Endothelial cell of umbilical vein (primary cell): ENCODE results near the gene ENGASE. TPM values are rescaled to one million over a fixed set of nuclear protein-coding genes. Genes with fewer than 3 reads are reported as not detected.

ENCODE experiments used
- BruUV-seq: library from RNA; stranded (reverse); fragments of 400-500 nt; replicated peaks from 2 replicates; lab custom pipeline; 2021; lab: Mats Ljungman, UMichigan
- CTCF ChIA-PET: fragments of 300-600, 350-600 bp; sonication (Branson Sonifier 250); formaldehyde crosslinking; loops from one replicate; lab custom pipeline; 2021; ENCODE audit warnings: antibody characterized with exemption, inconsistent platforms; lab: Charles Lee
- POLR2A ChIA-PET: fragments of 300-600, 350-600 bp; sonication (Branson Sonifier 250); formaldehyde crosslinking; loops from one replicate; lab custom pipeline; 2021; ENCODE audit warnings: antibody characterized with exemption, inconsistent platforms; lab: Charles Lee
- DNase-seq: peaks from one replicate; pipeline ENCODE4 v3.0.0-alpha.2; 2011; ENCODE audit warnings: low read depth, low spot score
- FAIRE-seq: peaks from 2 replicates; lab custom pipeline; 2011; peaks lifted over from hg19 to GRCh38; lab: Jason Lieb, UNC
- H2AFZ ChIP-seq: 2 replicates; pipeline ENCODE4 v1.6.0; 2012; ENCODE audit warnings: low read depth, low read length, control low read depth, inconsistent platforms
- H3K27ac ChIP-seq: 2 replicates; pipeline ENCODE4 v1.5.1; 2011; ENCODE audit warnings: low read depth, mild to moderate bottlenecking, control low read depth, low read length, moderate library complexity; ENCODE audit not compliant: insufficient read depth
- H3K27me3 ChIP-seq, 2 experiments: 2 replicates each; pipeline versions ENCODE4 v1.6.0 to v1.6.1; 2011; ENCODE audit warnings: low read length in 2 of 2, mixed read lengths in 1 of 2; ENCODE audit not compliant: control insufficient read depth in 2 of 2, insufficient read depth in 2 of 2
- H3K36me3 ChIP-seq, 2 experiments: 2 replicates in 1 of 2; 3 replicates in 1 of 2; pipeline ENCODE4 v1.5.1; 2011; ENCODE audit warnings: low read length in 2 of 2, mild to moderate bottlenecking in 1 of 2, moderate library complexity in 1 of 2; ENCODE audit not compliant: control insufficient read depth in 2 of 2, insufficient read depth in 2 of 2; ENCODE audit errors: extremely low read depth in 1 of 2
- H3K4me1 ChIP-seq: 3 replicates; pipeline ENCODE4 v1.5.1; 2011; ENCODE audit warnings: mild to moderate bottlenecking, low read length; ENCODE audit not compliant: control insufficient read depth, insufficient read depth; ENCODE audit errors: extremely low read depth
- H3K4me2 ChIP-seq: 2 replicates; pipeline ENCODE4 v1.6.1; 2011; ENCODE audit warnings: low read length, control low read depth, mixed read lengths; ENCODE audit not compliant: insufficient read depth
- H3K4me3 ChIP-seq, 3 experiments: fragments of 200-600 bp in 1 of 3; sonication (generic), shearing (Covaris generic) in 1 of 3; replicated peaks in 1 of 3; 2 replicates each; pipeline ENCODE4 v1.5.1; 2011 to 2016; ENCODE audit warnings: control low read depth in 3 of 3, low read length in 3 of 3, mild to moderate bottlenecking in 2 of 3, inconsistent platforms in 1 of 3, low read depth in 1 of 3, moderate library complexity in 1 of 3; ENCODE audit not compliant: insufficient read depth in 1 of 3
- H3K79me2 ChIP-seq: 2 replicates; pipeline ENCODE4 v1.6.0; 2012; ENCODE audit warnings: low read length, inconsistent platforms; ENCODE audit not compliant: control insufficient read depth, insufficient read depth
- H3K9ac ChIP-seq: replicated peaks from 2 replicates; pipeline ENCODE3; 2011; ENCODE audit warnings: low read length, control low read depth; ENCODE audit not compliant: insufficient read depth; ENCODE audit errors: extremely low read depth
- H3K9me1 ChIP-seq: replicated peaks from 3 replicates; pipeline ENCODE4 v1.6.0; 2011; ENCODE audit warnings: mild to moderate bottlenecking, low read length; ENCODE audit not compliant: control insufficient read depth, insufficient read depth; ENCODE audit errors: extremely low read depth
- H3K9me3 ChIP-seq: replicated peaks from 2 replicates; pipeline ENCODE4 v1.5.1; 2012; ENCODE audit warnings: low read length, inconsistent platforms; ENCODE audit not compliant: control insufficient read depth, insufficient read depth
- H4K20me1 ChIP-seq: replicated peaks from 2 replicates; pipeline ENCODE3; 2011; ENCODE audit warnings: mild to moderate bottlenecking, low read length; ENCODE audit not compliant: control insufficient read depth, insufficient read depth; ENCODE audit errors: extremely low read depth
- CTCF ChIP-seq, 2 donors: IDR thresholded peaks; 1 replicate in 1 of 2; 2 replicates in 1 of 2; pipeline ENCODE4 v1.5.1; 2011; ENCODE audit warnings: low read length in 2 of 2, mild to moderate bottlenecking in 2 of 2, moderate library complexity in 2 of 2, control low read depth in 1 of 2, inconsistent platforms in 1 of 2, low read depth in 1 of 2; ENCODE audit not compliant: insufficient read depth in 1 of 2; ENCODE audit errors: extremely low read depth in 1 of 2
- EZH2 ChIP-seq: IDR thresholded peaks from 2 replicates; pipeline ENCODE4 v1.6.1; 2012; ENCODE audit warnings: borderline replicate concordance, low read depth, mild to moderate bottlenecking, moderate library complexity, low read length, inconsistent platforms; ENCODE audit not compliant: severe bottlenecking
- FOS ChIP-seq: IDR thresholded peaks from 2 replicates; pipeline ENCODE4 v1.6.1; 2011; ENCODE audit warnings: mild to moderate bottlenecking, low read length, moderate library complexity, borderline replicate concordance; ENCODE audit not compliant: insufficient read depth
- GATA2 ChIP-seq: IDR thresholded peaks from 2 replicates; pipeline ENCODE4 v1.7.0; 2011; ENCODE audit warnings: low read depth, mild to moderate bottlenecking, moderate library complexity, mixed read lengths, low read length; ENCODE audit not compliant: insufficient read length, insufficient read depth
- JUN ChIP-seq: IDR thresholded peaks from 2 replicates; pipeline ENCODE4 v1.6.1; 2011; ENCODE audit warnings: borderline replicate concordance, low read depth; ENCODE audit not compliant: insufficient read length, insufficient read depth
- MAX ChIP-seq: IDR thresholded peaks from 2 replicates; pipeline ENCODE4 v1.6.1; 2011; ENCODE audit not compliant: insufficient read depth, insufficient read length
- MYC ChIP-seq: IDR thresholded peaks from one replicate; pipeline ENCODE4 v1.6.1; 2011; ENCODE audit warnings: mild to moderate bottlenecking, low read depth, low read length
- POLR2A ChIP-seq: IDR thresholded peaks from 2 replicates; pipeline ENCODE4 v1.6.1; 2012; ENCODE audit warnings: low read depth, mild to moderate bottlenecking, control low read depth, low read length
- POLR2AphosphoS5 ChIP-seq: IDR thresholded peaks from 2 replicates; pipeline ENCODE4 v1.6.1; 2012; ENCODE audit warnings: low read depth, mild to moderate bottlenecking, control low read depth, low read length, moderate library complexity; ENCODE audit not compliant: insufficient read depth
- dilution Hi-C: fragments of 300-500 bp; cut with MboI; formaldehyde crosslinking; loops from one replicate; pipeline ENCODE4 v1.15.0; 2019; ENCODE audit warnings: low sequenced_read_pairs; ENCODE audit not compliant: extremely low pct_ligation_motif_present
- intact Hi-C: fragments of 100-400 bp; cut with micrococcal nuclease; formaldehyde crosslinking; loops from one replicate; pipeline ENCODE4 v1.10.0; 2022
- polyA plus RNA-seq, 4 experiments: library from polyadenylated mRNA; depleted of rRNA in 3 of 4; stranded (reverse) in 3 of 4; unstranded in 1 of 4; fragments of >200 nt; gene quantifications; 2 replicates each; pipeline versions ENCODE4 v1.2.1 to v1.2.3, GENCODE V29; 2011 to 2012; ENCODE audit warnings: missing spikeins in 1 of 4
- total RNA-seq: library from RNA; stranded (reverse); gene quantifications from 2 replicates; pipeline ENCODE4 v1.2.3, GENCODE V29; 2021

ENGASE gene
- total and polyA plus RNA-seq, 2 donors (not counting 3 experiments of a cell fraction or from before 2014, with no cell fraction given), result 13.7 to 20.8 TPM

DNA sequence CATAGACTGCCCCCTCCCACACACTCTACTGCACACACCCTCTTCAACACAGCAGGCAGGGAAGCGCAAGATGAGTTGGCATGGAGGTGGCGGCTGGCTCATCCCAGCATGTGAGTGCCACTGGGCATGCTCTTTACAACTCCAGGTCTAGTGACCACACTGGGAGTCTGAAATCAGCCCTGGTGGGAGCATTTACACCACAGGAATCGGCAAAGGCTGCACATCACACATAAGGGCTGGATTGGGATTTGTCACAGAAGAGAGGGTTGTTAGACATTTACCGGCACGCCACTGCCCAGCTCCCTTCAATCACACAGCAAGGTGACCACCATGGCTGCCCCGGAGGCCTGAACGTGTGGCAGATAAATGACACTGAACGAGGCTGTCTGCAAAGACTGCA lies 49.4 kb downstream of the ENGASE start:
- no peaks in the 10 kb centered on the region for H4K20me1 ChIP-seq
- TF ChIP-seq POLR2AphosphoS5, result no peak
- no peak for TF ChIP-seq CTCF (IDR thresholded peaks at IDR 0.05; ENCODE audit: extremely low read depth in 1 of 2, insufficient read depth in 1 of 2, low read depth in 1 of 2, low read length in 2 of 2)
- no peak for TF ChIP-seq EZH2
- no peak for TF ChIP-seq GATA2
- TF ChIP-seq POLR2A, result no peak
- no peak for TF ChIP-seq FOS
- no peak for TF ChIP-seq MAX
- no peak for TF ChIP-seq MYC
- TF ChIP-seq JUN, result no peak
- DNase-seq (no peak), FAIRE-seq (no peak)
- no peak overlapping the region for H3K4me3 ChIP-seq
- intact Hi-C loops (no loop called here), dilution Hi-C loops (no loop called here)
- POLR2A ChIA-PET, result no interaction called here
- no TSS peak for BruUV-seq
- H3K9me1 ChIP-seq, result no peaks in the 10 kb centered on the region
- H3K4me1 ChIP-seq, result no peaks in the 10 kb centered on the region
- no peaks in the 10 kb centered on the region for H3K27me3 ChIP-seq
- H3K9ac ChIP-seq, result no peak overlapping the region
- H3K4me2 ChIP-seq, result no peak overlapping the region
- H3K9me3 ChIP-seq, result no peaks in the 10 kb centered on the region
- no peaks in the 10 kb centered on the region for H3K36me3 ChIP-seq
- H3K79me2 ChIP-seq, result no peaks in the 10 kb centered on the region
- CTCF ChIA-PET, result no interaction called here
- H2AFZ ChIP-seq, result no peak overlapping the region
- H3K27ac ChIP-seq, result no peak overlapping the region
